G401.6 (cell line): Measurements from ENCODE around the gene OLFML2A.
"Not testable (repeated sequence)": the region's sequence is repeated elsewhere in the genome, so short reads cannot be mapped to it uniquely, and the experiment has no call there.

Experiments used
- FAIRE-seq: peaks from 2 replicates; lab custom pipeline; 2012; peaks lifted over from hg19 to GRCh38; lab: Jason Lieb, UNC

The OLFML2A gene

DNA sequence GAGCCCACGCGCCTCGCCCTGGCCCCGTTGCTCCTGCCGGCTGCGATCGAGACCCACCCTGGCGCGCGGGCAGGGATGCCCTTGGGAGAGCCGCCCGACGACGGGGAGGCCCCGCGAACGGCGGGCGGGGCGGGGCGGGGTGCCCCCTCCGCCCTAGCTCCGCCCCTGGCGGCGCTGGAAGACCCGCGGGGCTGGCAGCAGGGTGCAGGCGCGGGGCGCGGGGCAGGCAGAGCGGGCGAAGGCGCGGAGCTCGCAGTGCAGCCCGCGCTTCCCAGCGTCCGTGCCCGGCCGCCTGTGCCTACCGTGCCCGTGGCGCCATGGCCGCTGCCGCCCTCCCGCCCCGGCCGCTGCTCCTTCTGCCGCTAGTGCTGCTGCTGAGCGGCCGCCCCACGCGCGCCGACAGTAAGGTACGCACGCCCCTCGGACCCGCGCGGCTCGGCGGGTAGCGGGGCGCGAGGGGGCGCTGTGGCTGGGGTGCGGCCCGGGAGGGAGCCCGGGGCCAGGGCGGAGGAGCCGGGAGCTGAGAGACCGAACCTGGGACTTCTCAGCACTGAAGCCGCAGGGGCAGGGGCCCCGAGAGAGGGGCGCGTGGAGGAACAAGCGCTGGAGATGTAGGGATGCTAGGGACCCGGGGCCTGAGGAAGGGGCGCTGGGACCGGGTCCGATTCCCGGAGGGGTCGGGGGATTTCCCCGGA is at the start of gene OLFML2A:
TSS of gene OLFML2A (plus strand) at position 180 of the 695 bp plus-strand sequence. CDS start at position 318, 138 bp downstream.
- no peak for FAIRE-seq

DNA sequence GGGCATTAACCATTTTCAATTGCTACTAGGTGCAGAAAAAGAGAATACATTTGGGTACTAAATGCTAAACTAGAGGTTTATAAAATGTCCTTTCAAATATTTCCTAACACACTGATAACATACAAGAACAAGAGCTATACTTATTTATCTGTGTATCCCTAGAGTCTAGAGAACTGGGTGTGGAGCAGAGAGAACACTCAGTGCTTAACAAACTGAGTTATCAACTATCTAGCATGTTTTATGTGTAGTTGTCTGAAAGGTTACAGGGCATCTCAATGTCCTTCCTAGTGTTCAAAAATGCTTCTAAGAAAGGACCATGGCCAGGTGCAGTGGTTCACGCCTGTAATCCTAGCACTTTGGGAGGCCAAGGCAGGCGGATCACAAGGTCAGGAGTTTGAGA is 46.2 kb upstream of the OLFML2A start:
- FAIRE-seq = no peak

DNA sequence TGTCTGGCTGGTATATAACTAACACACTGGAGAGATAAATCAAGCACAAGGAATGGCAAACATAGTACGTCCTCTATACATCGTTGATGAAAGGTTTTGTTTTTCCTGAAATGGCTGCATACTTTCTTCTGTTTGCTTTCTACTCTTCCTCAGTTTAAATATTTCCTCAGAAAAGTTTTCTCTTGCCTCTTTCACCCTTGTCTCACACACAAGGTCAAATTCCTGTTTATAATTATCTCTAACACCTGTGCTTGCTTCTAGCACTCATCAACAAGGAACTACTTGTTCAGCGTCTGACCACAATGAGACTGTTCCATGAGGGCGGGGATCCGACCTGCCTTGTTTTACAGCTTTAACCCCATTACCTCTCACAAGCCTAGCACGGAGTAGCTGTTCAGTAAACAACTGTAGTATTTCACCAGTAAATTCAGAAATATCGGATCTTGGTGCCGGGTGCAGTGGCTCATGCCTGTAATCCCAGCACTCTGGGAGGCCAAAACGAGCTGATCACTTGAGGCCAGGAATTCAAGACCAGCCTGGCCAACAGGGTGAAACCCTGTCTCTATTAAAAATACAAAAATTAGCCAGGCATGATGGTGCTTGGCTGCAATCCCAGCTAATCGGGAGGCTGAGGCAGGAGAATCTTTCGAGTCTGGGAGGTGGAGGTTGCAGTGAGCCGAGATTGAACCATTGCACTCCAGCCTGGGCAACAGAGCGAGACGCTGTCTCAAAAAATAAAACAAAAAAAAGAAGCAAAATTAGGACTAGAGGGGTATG is 42.8 kb upstream of the OLFML2A start:
- no peak for FAIRE-seq

DNA sequence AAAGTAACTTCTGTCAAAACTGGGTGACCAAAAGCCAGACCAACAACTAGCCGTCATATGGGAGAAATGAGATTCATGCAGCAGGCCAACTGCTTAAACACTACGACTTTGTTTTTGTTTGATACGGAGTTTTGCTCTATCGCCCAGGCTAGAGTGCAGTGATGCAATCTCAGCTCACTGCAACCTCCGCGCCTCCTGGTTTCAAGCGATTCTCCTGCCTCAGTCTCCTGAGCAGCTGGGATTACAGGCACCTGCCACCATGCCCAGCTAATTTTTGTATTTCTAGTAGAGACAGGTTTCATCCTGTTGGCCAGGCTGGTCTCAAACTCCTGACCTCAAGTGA is 42.2 kb upstream of the OLFML2A start:
- FAIRE-seq = not testable (repeated sequence)

DNA sequence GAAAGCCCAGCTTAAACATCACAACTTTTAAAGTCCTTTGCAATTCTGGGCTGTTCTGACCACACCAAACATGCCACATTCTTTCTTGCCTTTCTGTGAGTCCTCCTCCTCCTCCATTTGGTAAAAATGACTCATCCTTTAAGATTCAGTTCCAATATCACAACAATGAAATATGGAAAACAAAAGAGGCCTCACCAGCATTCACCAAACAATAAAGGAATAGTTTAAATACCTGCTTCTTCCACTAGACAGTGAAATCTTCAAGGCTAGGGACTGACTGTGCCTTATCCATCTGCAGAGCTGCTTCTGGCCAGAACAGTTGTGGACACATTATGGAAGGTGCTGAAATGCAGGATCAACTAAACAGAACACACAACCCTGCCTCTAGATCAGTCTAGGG is 41.8 kb upstream of the OLFML2A start:
- no peak for FAIRE-seq

DNA sequence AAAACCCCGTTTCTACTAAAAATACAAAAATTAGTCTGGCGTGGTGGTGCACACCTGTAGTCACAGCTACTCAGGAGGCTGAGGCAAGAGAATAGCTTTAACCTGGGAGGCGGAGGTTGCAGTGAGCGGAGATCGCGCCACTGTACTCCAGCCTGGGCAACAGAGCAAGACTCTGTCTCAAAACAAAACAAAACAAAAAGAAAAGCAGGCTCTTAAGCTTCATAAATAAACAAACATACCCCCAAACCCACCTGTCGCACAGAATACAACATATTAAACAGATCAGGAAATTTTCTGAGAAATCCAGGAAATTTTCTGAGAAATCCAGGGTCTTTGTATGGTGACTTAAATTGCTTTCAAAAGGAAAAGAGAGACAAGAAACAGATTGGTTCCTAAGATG is 38.9 kb upstream of the OLFML2A start:
- FAIRE-seq = not testable (repeated sequence)

DNA sequence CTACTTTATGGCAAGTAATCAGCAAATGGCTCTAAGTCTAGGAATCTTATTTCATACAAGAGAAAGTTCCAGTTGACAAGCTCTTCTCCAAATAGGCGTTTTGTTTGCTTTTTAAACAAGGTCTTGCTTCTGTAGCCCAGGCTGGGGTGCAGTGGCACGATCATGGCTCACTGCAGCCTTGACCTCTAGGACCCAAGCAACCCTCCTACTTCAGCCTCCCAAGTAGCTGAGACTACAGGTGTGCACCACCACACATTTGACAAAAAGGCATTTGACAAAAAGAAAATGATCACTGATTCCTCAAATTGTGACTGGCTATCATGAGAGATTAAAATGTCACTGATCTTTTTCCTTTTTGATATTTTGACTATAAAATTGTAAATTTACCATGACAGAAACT is 37.6 kb upstream of the OLFML2A start:
- no peak for FAIRE-seq

DNA sequence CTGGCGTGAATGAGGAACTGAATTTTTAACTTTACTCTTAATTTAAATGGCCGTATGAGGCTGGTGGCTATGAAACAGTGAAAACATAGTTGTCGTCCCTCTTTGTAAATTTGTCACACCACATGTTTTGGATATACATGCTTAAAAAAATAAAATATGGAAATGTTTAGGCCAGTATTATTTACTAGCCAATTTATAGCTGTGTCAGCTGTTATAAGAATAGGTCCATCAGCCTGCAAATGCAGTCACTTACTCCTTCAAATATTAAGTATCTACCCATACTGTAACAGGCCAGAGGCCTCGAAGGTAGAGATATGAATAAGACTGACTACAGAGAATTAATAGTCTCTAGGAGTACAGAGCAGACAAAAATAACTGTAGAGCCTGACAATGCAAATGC is 35.8 kb upstream of the OLFML2A start:
- no peak for FAIRE-seq

DNA sequence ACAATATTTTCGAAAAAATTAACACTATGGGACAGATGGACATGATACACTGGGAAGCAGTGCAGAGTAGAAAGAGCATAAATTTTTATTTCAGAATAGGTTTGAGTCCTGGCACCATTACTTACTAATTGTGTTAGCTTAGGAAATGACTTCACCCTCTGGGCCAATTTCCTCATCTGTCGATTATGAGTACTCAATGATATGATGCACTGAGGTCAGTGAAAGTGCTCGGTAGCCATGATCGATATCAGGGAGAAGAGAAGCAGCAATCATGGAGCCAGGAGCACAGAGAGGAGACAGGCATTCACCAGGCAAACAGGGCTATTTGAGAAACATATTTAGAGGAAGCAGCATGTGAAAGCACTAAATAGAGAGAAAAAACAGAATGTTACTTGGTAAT is 35.3 kb upstream of the OLFML2A start:
- FAIRE-seq = no peak

DNA sequence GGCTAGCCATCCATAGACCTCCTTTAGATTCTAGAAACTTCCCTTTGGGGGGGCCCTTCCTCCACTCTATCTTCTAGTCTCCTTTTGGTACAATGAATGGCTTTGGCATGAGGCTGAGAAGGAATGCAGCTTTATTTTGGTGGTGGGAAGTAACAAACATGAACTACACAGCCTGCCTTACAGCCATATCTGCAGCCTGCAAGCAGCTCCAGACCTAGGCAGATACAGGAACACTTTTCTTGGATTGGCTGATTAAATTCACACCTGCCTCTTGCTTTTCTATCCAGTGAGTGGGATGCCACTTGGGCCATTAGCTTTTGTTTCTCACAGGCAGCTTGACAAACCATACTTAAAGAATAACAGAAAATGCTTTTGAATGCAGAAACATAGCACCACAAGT is 34.0 kb upstream of the OLFML2A start:
- peak; percentile 3 for FAIRE-seq

DNA sequence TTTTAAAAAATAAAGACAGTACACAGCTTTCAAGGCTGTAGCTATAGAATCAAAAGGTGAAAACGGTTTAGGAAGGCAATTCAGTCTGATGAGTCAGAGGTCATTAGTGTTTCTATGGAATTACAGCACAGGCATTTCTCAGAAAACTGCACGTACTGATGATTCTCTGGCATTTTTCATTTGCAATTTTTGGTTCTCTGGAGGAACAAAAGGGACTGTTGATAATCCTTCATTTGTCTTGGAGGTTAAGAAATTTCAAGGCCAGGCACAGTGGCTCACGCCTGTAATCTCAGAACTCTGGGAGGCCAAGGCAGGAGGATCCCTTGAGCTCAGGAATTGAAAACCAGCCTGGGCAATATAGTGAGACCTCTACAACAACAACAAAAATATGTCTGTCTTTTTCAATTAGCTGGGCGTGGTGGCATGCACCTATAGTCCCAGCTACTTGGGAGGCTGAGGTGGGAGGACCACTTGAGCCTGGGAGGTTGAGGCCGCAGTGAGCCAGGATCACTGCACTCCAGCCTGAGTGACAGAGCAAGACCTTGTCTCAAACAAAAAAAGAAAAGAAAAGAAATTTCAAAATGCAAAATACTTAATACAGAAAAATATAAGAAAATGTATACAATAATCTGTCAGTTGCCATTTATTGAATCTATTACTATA is 33.1 kb upstream of the OLFML2A start:
- no peak for FAIRE-seq

DNA sequence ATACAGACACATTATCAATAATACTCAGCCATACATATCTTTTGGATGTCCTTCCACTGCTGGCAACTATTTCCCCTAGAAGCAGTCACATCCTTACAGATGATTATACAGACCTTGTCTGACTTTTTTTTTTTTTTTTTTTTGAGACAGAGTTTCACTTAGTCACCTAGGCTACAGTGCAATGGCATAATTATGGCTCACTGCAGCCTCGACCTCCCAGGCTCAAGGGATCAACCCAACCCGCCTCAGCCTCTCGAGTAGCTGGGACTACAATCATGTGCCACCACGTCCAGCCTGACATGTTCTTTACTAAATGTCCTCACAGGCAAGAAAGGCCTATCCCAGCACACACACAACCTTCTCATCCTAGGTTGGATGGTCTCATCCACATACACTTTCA is 29.9 kb upstream of the OLFML2A start:
- FAIRE-seq = no peak

DNA sequence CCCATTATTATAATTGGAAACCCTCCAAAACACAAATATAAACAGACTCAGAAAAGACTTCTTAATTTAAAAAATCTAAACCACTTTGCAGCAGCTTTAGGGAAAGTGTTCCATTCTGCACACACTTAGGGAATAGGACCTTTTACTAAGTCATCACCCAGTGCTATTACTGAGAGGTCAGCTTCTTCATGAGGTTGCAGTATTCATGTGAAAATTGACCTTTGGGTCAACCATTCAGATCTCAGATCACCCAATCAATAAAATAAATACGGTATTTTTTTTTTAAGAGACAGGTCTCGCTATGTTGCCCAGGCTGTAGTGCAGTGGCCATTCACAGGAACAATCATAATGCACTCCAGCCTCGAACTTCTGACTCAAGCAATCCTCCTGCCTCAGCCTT is 27.6 kb upstream of the OLFML2A start:
- no peak for FAIRE-seq

DNA sequence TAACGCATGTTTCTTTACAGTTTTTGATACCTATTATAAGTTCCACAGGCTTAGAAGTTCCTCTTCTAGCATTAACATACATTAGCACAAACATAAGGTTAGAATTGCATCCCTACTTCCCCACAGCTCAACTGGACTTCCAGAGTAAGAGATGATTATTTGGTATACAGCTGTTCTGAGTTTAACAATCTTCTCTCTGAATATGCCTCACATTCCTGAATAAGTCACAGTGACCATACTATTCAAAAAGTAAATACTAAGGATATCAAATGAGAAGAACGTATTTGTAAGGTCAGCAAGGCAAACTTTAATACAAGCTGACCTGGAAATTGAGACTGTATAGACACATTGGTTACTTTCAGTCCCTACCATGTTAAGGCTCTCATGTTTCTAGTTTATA is 27.2 kb upstream of the OLFML2A start:
- no peak for FAIRE-seq

DNA sequence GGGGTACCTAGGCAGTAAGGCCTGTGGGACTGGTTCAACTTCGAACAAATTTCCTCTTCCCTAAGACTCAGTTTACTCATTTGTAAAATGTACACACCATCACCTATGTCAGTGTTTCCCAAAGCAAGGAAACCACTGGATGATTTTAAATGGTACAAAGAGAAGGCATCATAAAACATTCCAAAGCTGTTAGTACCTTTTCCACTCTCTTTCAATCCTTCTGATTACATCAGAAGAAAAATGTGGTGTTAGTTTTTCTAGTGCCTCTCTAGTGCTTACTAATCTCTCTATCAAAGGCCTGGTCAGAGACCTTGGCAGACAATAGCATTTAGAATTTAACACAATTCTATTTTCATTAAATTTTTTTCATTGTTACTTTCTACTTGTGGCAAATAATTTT is 24.0 kb upstream of the OLFML2A start:
- peak; percentile 77 for FAIRE-seq

DNA sequence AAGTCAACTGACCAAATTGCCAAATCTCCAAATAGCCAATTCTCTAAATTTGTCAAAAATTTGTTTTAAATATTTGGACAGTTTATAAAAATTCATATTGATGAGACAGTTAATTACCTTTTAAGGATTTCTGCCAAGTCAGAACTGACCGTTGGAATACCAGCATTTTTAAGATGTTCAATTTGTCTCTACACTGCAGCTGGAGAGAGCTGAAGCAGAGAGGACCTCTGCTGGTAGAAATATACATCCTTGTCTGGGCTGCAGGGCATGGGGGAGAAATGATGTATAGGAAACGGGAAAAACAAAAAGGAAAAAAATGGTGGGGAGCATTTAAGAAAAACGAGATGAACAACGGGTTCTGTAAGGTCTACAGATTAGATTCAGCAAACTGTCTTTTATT is 22.6 kb upstream of the OLFML2A start:
- FAIRE-seq = peak; percentile 96

DNA sequence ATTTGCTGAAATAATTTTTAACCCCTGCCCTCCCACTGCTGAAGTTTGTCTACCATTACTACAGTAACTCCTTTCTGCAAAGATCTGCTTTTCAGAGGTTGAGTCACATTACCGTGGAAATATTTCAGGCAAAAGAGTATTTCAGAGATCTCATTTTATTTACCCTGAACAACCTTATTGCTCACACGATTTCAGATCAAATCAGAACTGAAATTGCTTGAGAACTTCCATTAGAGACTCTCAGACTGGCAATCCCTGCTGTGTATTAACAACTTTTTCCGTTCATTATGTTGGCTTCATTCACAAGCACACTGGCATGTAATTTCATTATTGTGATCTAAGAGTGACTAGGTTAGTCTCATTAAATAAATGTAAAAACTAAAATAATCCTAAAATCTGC is 21.9 kb upstream of the OLFML2A start:
- no peak for FAIRE-seq

DNA sequence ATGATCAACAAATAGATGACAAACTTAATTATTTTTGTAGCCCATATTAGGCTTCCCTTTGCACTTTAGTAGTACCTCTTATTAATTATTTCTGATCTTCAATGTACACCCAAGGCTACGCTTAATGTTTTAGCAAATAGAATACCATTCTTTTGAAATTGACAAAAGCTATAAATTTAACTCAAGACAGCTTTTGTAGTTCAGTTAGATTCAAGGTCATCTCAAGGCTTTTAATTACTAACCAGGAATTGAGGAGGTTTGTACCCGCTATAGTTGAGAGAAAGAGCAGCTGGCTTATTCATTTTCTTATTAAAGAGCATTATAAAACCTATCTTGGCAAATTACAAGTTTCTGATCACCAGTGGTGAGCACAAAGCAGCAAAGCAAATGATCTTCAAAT is 20.9 kb upstream of the OLFML2A start:
- peak; percentile 3 for FAIRE-seq

DNA sequence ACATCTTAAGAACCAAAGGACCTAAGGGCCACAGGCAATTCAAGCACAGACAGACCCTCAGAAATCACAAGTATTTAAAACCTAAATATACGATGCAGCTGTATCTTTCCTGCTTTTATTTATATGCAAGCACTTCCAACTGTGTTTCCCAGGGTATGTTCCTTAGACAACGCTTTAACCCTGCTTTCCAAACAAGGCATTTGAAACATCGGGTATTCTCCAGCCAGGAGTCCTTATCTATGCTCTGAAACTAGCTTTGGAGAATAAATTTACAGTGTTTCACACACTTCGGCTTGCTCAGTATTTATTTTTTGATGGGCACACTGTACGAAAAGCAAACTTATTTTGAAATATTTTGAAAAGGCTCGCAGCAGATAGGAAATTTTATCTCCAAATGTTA is 19.3 kb upstream of the OLFML2A start:
- FAIRE-seq = peak; percentile 73

DNA sequence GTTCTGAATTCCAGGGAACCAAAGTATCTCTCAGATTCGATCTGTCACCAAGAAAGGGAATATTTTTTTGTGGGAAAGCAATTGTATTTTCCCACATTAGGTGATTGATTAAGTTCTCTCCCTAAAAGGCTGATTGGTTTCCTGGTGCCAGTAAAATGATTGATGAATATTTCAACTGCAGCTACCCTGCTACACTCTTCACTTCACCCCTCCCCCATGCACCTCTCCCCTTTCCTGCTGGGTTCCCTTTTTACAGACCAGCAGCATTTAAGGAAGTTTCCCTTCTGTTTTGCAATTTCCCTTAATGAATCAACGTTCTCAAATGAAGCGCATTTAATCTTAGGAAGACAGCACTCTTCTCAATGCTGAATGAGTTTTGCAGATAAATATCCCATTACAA is 18.9 kb upstream of the OLFML2A start:
- no peak for FAIRE-seq

DNA sequence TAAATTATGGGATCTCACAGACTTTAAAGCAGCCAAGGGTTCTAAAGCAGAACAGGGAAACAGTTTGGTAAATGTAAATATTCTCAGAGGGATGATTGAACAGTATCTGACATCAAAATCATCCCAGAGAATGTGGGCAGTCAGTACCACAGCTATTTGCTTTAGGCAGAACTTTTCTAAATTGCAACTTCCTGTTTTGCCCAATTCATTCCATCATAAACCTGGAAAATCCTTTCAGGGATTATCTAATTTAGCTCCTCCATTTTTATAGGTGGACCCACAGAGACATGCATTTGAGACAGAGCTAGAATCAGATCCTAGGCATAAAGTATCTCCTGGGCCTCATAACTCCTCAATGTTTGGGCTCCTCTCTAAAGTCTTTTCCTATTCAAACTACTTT is 18.2 kb upstream of the OLFML2A start:
- FAIRE-seq = peak; percentile 19

DNA sequence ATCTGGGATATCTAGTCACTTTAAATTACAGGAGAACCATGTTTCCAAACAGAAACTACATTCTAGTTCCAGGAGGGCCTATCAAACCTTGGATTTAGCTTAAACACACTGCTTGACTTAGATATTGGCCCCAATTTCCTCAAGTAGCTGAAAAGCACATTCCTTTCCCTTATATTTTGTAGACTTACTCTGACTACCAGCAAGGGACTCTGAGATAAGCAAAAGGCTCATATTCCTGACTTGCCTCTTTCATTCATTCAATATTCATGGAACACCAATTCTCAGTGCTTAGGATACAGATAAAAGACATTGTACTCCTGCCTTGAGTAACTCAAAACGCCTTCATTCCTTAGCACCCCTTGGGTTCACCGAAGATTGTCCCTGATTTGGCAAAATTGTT is 17.6 kb upstream of the OLFML2A start:
- peak; percentile 15 for FAIRE-seq

DNA sequence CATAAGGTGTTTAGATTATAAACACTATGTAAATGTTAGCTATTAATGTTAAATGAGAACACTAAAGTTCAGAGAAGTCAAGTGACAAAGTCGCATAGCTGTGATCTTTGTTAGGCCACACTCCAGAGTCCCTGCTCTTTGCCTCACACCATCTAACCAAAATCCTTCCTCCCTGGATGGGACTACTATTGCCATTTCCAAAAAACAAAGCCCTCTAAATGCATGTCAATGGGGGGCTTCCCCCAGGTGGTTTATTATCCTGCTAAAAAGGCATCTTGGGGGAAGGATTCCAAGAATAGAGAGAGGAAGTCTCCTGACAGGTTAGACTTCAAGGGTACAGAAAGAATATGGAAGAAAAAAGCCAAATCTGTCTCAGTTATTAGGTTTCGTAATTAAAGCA is 16.2 kb upstream of the OLFML2A start:
- FAIRE-seq = no peak

DNA sequence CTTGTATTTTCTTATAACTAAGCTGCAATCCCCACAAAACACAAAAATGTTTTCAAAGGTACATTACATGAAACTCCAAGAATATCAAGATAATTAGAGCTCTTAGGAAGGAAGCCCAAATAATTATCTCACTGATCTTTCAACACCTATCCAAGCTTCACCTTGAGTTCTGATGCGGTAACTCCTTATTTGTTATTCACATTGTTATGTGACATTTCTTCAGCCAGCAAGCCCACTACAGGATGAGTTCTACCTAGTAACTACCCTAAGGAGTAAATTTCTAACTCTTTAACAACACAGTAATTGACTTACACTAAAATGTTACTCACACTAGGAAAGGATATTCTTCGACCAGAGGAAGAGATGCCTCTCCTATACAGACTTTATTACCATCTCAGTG is 15.7 kb upstream of the OLFML2A start:
- no peak for FAIRE-seq
